GM18870 (cell line): ENCODE measurements around the gene CASP2.
"Not testable (repeated sequence)": the region's sequence is repeated elsewhere in the genome, so short reads cannot be mapped to it uniquely, and the experiment has no call there.

Source experiments
- ATAC-seq: cut with Tn5 transposase; IDR thresholded peaks from one replicate; pipeline ENCODE4 v1.9.1; 2021; ENCODE audit warnings: moderate library complexity; ENCODE audit not compliant: unreplicated experiment

Gene CASP2

DNA sequence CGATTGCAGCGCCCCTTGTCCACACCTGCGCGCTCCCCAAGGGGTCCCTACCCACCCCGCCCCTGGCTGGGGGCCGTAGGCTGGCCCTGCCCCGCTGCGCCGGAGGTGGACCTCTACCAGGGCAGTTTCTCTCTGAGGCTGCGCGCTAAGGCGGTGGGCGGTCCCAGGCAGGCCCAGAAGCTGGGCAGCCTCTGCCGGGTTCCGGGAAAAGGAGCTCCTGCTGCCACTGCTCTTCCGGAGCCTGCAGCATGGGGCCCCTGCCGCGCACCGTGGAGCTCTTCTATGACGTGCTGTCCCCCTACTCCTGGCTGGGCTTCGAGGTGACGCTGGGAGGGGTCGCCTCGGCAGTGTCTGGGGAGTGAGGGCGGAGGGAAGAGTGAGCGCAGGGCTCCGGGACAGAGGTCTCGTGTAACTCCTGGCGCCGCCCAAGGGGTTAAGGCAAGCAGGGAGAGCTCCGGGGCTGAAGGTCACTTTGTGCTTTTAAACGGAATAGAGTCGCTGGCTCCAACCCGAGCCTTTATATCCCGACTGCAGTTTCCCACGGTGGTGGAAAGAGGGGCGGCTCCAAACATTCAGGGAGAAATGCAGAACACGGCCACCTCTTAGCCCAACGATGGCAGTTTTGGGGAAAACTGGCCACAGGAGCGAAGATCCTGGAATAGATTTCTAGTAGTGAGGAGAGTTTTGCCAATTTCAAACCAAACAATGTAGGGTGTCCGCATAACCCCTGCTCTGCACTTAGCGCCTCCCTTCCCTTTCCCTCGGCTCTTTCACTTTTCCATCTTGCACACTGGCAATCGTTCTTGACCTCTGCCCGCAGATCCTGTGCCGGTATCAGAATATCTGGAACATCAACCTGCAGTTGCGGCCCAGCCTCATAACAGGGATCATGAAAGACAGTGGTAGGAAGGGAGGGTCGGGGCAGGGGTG, 24.6 kb upstream of the CASP2 start, which contains the start of gene GSTK1:
Gene GSTK1, plus strand, starts transcription at position 176 of the 930 bp plus-strand sequence. Its CDS starts 73 bp downstream, at position 249.
- ATAC-seq: peak; percentile 87

DNA sequence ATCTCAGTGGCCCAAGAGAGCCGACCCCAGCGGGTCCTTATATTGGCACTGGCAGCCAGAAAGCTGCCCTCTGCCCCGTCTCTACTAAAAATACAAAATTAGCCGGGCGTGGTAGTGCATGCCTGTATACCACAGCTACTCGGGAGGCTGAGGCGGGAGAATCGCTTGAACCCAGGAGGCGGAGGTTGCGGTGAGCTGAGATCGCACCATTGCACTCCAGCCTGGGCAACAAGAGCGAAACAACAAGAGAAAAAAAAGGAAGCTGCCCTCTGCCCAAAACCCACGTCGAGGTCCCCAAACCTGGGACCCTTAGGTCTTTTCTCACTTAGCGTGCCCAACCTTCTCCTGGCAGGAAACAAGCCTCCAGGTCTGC, 24.0 kb upstream of the CASP2 start:
- ATAC-seq: not testable (repeated sequence)

- no peak for ATAC-seq
Measured at GRCh38 chr7:143265017-143265693, 23.0 kb upstream of the CASP2 start.

- no peak for ATAC-seq
Measured at GRCh38 chr7:143269251-143269650, 18.9 kb upstream of the CASP2 start.

DNA sequence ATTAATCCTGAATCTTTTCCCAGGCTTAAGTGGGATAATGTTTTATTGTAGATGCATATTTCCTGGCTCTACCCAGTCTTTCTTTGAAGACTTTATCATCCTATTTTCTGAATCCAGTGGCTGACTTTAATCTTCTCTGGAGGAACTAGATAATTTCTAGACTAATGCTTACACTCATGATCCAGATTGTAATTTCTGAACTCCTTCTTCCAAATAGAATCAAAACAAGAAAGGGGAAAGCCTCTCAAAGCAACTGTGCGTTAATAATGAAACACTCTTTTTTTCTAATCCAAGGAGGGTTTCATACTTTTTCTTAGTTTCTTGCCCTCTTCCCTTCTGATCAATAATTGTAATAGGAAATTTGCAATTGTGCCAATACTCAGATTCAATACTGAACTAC, 16.9 kb upstream of the CASP2 start:
- ATAC-seq: no peak

DNA sequence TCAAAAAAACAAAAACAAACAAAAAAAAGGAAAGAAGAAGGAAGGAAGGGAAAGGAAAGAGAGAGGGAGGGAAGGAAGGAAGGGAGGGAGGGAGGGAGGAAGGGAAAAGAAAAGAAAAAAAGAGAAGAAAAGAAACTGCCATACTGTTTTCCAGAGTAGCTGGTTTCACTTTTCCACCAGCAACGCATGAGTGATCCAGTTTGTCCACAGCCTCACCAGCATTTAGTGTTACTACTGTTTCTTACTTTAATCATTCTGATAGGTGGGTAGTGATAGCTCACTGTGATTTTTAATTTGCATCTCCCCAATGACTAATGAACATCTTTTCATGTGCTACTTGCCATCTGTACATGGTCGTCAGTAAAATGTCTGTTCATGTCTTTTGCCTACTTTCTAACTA, 15.3 kb upstream of the CASP2 start:
- ATAC-seq: no peak

DNA sequence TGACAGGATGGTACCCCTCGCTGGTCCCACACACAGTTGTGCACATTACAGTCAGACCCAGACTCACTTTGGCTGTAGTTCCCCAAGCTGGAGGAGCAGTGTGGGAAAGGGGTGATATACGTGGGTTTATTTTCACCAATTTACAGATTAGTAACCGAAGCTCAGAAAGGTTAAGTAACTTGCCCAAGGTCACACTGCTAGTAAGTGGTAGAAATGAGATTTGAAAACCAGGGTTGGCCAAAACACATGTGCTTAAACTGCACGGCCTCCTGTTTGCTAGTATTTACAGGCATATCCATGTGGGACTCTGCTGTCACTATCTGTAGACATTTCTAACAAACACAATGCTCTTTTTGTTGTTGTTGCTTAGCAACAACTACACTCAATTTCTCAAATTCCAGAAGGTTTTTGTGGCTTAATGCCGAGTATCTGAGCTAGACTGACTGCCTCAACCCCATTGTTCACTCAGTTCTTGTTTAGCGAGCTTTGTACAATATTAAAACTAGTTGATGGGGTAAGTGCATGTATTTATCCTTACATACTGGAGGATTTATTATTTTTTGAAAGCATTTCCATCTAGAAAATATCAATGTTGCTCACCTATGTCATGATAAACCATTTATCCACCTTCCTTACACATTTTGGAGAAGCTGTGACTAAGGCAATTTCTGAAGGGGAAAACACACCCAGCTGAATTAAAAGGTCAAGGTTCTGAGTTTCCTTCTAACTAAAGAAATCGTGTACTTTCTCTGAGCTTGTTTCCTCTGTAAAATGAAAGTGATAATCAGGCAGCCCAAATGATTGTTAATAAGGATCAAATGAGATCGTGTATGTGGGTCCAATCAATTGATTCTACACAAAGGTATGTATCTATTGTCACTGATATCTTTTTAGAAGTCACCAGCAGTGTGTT, 8.7 kb upstream of the CASP2 start:
- no peak for ATAC-seq

- no peak for ATAC-seq
Measured at GRCh38 chr7:143280160-143280559, 8.0 kb upstream of the CASP2 start.

DNA sequence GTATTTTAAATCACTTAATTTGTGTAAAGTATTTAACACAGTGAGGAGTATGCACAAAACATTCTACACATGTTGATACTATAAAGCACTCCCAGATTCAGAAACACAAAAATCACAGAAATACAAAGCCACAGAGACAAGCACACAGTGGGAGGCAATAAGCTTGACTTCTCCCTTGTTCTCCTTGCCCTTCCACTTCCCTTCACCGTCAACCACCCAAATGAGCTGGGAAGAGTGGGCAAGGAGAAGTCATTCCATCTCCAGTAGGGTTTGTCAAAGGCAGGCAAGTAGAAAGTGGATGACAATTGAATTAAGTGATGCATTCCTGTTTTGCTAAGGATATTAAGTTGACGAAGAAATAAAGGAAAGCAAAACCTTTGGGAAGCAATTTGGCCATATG, 7.6 kb upstream of the CASP2 start:
- ATAC-seq: no peak

- no peak for ATAC-seq
Measured at GRCh38 chr7:143281529-143281928, 6.6 kb upstream of the CASP2 start.

DNA sequence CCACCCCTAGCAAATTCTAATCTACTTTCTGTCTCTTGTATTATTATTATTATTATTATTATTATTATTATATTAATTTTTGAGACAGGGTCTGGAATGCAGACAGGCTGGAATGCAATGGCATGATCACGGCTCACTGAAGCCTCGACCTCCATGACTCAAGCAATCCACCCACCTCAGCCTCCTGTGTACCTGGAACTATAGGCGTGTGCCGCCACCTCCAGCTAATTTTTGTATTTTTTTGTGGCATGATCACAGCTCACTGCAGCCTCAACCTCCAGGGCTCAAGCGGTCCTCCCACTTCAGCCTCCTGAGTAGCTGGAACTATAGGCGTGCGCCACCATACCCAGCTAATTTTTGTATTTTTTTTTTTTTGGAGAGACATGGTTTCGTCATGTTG, 6.0 kb upstream of the CASP2 start:
- no peak for ATAC-seq

- no peak for ATAC-seq
Measured at GRCh38 chr7:143283381-143283780, 4.8 kb upstream of the CASP2 start.

- ATAC-seq: no peak
Measured at GRCh38 chr7:143284591-143285469, 3.3 kb upstream of the CASP2 start, which contains the start of gene TMEM139. TSS of gene TMEM139 (plus strand) at chr7:143284958. CDS start at chr7:143285958, 1,000 bp downstream.

DNA sequence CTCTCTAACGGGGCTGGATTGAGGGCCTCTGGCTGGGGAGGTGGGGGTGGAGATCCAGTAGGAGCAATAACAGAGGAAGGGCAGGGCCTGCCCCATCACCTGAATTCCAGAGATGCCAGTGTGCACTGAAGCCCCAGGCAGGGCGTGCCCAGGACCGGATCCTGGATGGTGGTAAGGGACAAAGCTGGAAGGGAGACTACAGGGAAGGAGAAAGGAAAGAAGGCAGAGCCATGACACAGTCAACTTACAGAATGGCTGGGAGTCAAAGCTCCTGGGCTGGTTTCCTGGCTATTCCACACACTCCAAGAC, 2.7 kb upstream of the CASP2 start:
- no peak for ATAC-seq

DNA sequence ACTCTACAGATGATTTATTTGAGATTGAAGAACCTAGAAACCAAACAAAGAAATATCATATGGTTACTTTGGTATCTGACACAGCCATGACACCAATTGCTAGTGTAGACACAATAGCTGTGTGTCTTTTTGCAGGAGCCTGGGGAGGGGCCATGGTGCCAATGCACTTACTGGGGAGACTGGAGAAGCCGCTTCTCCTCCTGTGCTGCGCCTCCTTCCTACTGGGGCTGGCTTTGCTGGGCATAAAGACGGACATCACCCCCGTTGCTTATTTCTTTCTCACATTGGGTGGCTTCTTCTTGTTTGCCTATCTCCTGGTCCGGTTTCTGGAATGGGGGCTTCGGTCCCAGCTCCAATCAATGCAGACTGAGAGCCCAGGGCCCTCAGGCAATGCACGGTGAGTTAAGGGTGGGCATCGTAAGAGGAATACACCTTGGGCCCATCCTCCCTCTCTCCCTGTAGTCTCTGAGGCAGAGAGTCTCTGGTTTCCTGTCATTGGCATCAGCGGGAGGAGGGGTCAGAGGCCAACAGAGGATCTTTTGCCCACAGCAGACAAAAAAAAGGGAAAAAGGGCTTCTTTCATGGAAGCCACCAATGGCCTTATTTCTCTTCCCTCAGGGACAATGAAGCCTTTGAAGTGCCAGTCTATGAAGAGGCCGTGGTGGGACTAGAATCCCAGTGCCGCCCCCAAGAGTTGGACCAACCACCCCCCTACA, 2.2 kb upstream of the CASP2 start:
- no peak for ATAC-seq

DNA sequence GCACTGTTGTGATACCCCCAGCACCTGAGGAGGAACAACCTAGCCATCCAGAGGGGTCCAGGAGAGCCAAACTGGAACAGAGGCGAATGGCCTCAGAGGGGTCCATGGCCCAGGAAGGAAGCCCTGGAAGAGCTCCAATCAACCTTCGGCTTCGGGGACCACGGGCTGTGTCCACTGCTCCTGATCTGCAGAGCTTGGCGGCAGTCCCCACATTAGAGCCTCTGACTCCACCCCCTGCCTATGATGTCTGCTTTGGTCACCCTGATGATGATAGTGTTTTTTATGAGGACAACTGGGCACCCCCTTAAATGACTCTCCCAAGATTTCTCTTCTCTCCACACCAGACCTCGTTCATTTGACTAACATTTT, 1.6 kb upstream of the CASP2 start:
- ATAC-seq: no peak

- no peak for ATAC-seq
Measured at GRCh38 chr7:143287339-143287934, 714 bp upstream of the CASP2 start.

GRCh38 chr7:143288836-143289235, 685 bp downstream of the CASP2 start:
- ATAC-seq: no peak

DNA sequence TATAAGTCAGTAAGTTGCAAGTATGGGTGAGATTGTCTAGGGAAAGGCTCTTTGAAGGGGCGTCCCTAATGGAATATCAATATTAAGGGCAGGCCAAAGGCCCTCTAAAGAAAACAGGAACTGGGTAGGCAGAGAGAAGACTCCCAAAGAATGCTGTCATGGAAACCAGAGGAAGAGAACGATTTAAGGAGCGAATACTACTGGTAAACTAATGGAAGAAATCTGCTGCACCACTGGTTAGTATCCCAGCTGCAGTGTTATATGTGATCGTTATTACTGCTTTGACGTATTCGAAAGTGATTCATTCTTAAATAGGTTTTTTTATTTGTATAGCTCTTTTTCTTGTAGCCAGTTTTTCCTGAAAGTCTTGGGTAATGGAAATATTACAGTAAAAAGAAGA, 1.3 kb downstream of the CASP2 start:
- ATAC-seq: no peak
